ENCODE measurements around the gene PTS.

PTS gene

GRCh38 chr11:112219476-112220232, 6.6 kb upstream of the PTS start:
- 42 to 46% methylated on average over 7 of the region's 7 CpGs for WGBS, 2 experiments
- Histone ChIP-seq H3K4me3 (ENCODE audit: insufficient read depth, low read depth, low read length) (no peak overlapping the region), H3K27ac (ENCODE audit: insufficient read depth, low read depth, low read length, poor library complexity, severe bottlenecking) (no peak overlapping the region), H3K9me3 (ENCODE audit: control insufficient read depth, low read length) (no peaks in the 10 kb centered on the region), H3K36me3 (ENCODE audit: control insufficient read depth, insufficient read depth, low read length) (no peaks in the 10 kb centered on the region), H3K27me3 (ENCODE audit: control insufficient read depth, insufficient read depth, low read length, poor library complexity, severe bottlenecking) (peaks cover 14% of the 10 kb centered on the region), H3K4me1 (ENCODE audit: control insufficient read depth, insufficient read depth, low read length) (no peaks in the 10 kb centered on the region)

GRCh38 chr11:112221274-112221835, 4.9 kb upstream of the PTS start:
- Histone ChIP-seq H3K4me3 (ENCODE audit: insufficient read depth, low read depth, low read length) (no peak overlapping the region), H3K27ac (ENCODE audit: insufficient read depth, low read depth, low read length, poor library complexity, severe bottlenecking) (no peak overlapping the region), H3K27me3 (ENCODE audit: control insufficient read depth, insufficient read depth, low read length, poor library complexity, severe bottlenecking) (peaks cover 14% of the 10 kb centered on the region), H3K9me3 (ENCODE audit: control insufficient read depth, low read length) (no peaks in the 10 kb centered on the region), H3K36me3 (ENCODE audit: control insufficient read depth, insufficient read depth, low read length) (no peaks in the 10 kb centered on the region), H3K4me1 (ENCODE audit: control insufficient read depth, insufficient read depth, low read length) (no peaks in the 10 kb centered on the region)
- 59 to 65% methylated on average over 3 of the region's 3 CpGs for WGBS, 2 experiments

GRCh38 chr11:112222303-112222702, 3.9 kb upstream of the PTS start:
- no peak overlapping the region for H3K4me3 ChIP-seq (ENCODE audit: insufficient read depth, low read depth, low read length)
- no peak overlapping the region for H3K27ac ChIP-seq (ENCODE audit: insufficient read depth, low read depth, low read length, poor library complexity, severe bottlenecking)
- 61 to 63% methylated on average over 4 of the region's 4 CpGs for WGBS, 2 experiments
- H3K27me3 ChIP-seq (ENCODE audit: control insufficient read depth, insufficient read depth, low read length, poor library complexity, severe bottlenecking), result peaks cover 14% of the 10 kb centered on the region
- no peaks in the 10 kb centered on the region for H3K36me3 ChIP-seq (ENCODE audit: control insufficient read depth, insufficient read depth, low read length)
- no peaks in the 10 kb centered on the region for H3K9me3 ChIP-seq (ENCODE audit: control insufficient read depth, low read length)
- H3K4me1 ChIP-seq (ENCODE audit: control insufficient read depth, insufficient read depth, low read length), result peaks cover 3% of the 10 kb centered on the region

- H3K4me3 ChIP-seq (ENCODE audit: insufficient read depth, low read depth, low read length), result no peak overlapping the region
- H3K27me3 ChIP-seq (ENCODE audit: control insufficient read depth, insufficient read depth, low read length, poor library complexity, severe bottlenecking), result peaks cover 14% of the 10 kb centered on the region
- H3K36me3 ChIP-seq (ENCODE audit: control insufficient read depth, insufficient read depth, low read length), result no peaks in the 10 kb centered on the region
- H3K4me1 ChIP-seq (ENCODE audit: control insufficient read depth, insufficient read depth, low read length), result peaks cover 6% of the 10 kb centered on the region
- H3K27ac ChIP-seq (ENCODE audit: insufficient read depth, low read depth, low read length, poor library complexity, severe bottlenecking), result no peak overlapping the region
- H3K9me3 ChIP-seq (ENCODE audit: control insufficient read depth, low read length), result no peaks in the 10 kb centered on the region
- 83% methylated on average over 1 of the region's 1 CpG for WGBS, 2 experiments
Observed at GRCh38 chr11:112223121-112223520, 3.1 kb upstream of the PTS start.

- H3K4me3 ChIP-seq (ENCODE audit: insufficient read depth, low read depth, low read length), result no peak overlapping the region
- H3K9me3 ChIP-seq (ENCODE audit: control insufficient read depth, low read length), result no peaks in the 10 kb centered on the region
- no peaks in the 10 kb centered on the region for H3K36me3 ChIP-seq (ENCODE audit: control insufficient read depth, insufficient read depth, low read length)
- H3K4me1 ChIP-seq (ENCODE audit: control insufficient read depth, insufficient read depth, low read length), result peaks cover 6% of the 10 kb centered on the region
- H3K27me3 ChIP-seq (ENCODE audit: control insufficient read depth, insufficient read depth, low read length, poor library complexity, severe bottlenecking), result peaks cover 14% of the 10 kb centered on the region
- H3K27ac ChIP-seq (ENCODE audit: insufficient read depth, low read depth, low read length, poor library complexity, severe bottlenecking), result no peak overlapping the region
- WGBS, 2 experiments, result 75 to 83% methylated on average over 4 to 5 of the region's 5 CpGs
Observed at GRCh38 chr11:112223754-112224532, 2.3 kb upstream of the PTS start.

GRCh38 chr11:112225753-112226061, 521 bp upstream of the PTS start:
- Histone ChIP-seq H3K27ac (ENCODE audit: insufficient read depth, low read depth, low read length, poor library complexity, severe bottlenecking) (no peak overlapping the region), H3K9me3 (ENCODE audit: control insufficient read depth, low read length) (no peaks in the 10 kb centered on the region), H3K27me3 (ENCODE audit: control insufficient read depth, insufficient read depth, low read length, poor library complexity, severe bottlenecking) (peaks cover 14% of the 10 kb centered on the region), H3K36me3 (ENCODE audit: control insufficient read depth, insufficient read depth, low read length) (peaks cover 12% of the 10 kb centered on the region), H3K4me1 (ENCODE audit: control insufficient read depth, insufficient read depth, low read length) (peaks cover 6% of the 10 kb centered on the region), H3K4me3 (ENCODE audit: insufficient read depth, low read depth, low read length) (peak overlapping the region; percentile 81)
- 55 to 60% methylated on average over 6 of the region's 8 CpGs for WGBS, 2 experiments

- H3K27ac ChIP-seq (ENCODE audit: insufficient read depth, low read depth, low read length, poor library complexity, severe bottlenecking), result no peak overlapping the region
- 10 to 12% methylated on average over 16 of the region's 16 CpGs for WGBS, 2 experiments
- no peaks in the 10 kb centered on the region for H3K9me3 ChIP-seq (ENCODE audit: control insufficient read depth, low read length)
- H3K27me3 ChIP-seq (ENCODE audit: control insufficient read depth, insufficient read depth, low read length, poor library complexity, severe bottlenecking), result peaks cover 14% of the 10 kb centered on the region
- H3K36me3 ChIP-seq (ENCODE audit: control insufficient read depth, insufficient read depth, low read length), result peaks cover 12% of the 10 kb centered on the region
- peak overlapping the region; percentile 81 for H3K4me3 ChIP-seq (ENCODE audit: insufficient read depth, low read depth, low read length)
- peaks cover 6% of the 10 kb centered on the region for H3K4me1 ChIP-seq (ENCODE audit: control insufficient read depth, insufficient read depth, low read length)
Observed at GRCh38 chr11:112226831-112227401, 688 bp downstream of the PTS start.

GRCh38 chr11:112227471-112227870, 1.2 kb downstream of the PTS start:
- peaks cover 12% of the 10 kb centered on the region for H3K36me3 ChIP-seq (ENCODE audit: control insufficient read depth, insufficient read depth, low read length)
- no peaks in the 10 kb centered on the region for H3K9me3 ChIP-seq (ENCODE audit: control insufficient read depth, low read length)
- peak overlapping the region; percentile 81 for H3K4me3 ChIP-seq (ENCODE audit: insufficient read depth, low read depth, low read length)
- H3K4me1 ChIP-seq (ENCODE audit: control insufficient read depth, insufficient read depth, low read length), result peaks cover 6% of the 10 kb centered on the region
- H3K27me3 ChIP-seq (ENCODE audit: control insufficient read depth, insufficient read depth, low read length, poor library complexity, severe bottlenecking), result peaks cover 12% of the 10 kb centered on the region
- H3K27ac ChIP-seq (ENCODE audit: insufficient read depth, low read depth, low read length, poor library complexity, severe bottlenecking), result no peak overlapping the region
- whole genome bisulfite sequencing, 2 experiments, result 68% methylated on average over 4 of the region's 4 CpGs

- Histone ChIP-seq H3K27ac (ENCODE audit: insufficient read depth, low read depth, low read length, poor library complexity, severe bottlenecking) (no peak overlapping the region), H3K36me3 (ENCODE audit: control insufficient read depth, insufficient read depth, low read length) (peaks cover 12% of the 10 kb centered on the region), H3K4me1 (ENCODE audit: control insufficient read depth, insufficient read depth, low read length) (peaks cover 6% of the 10 kb centered on the region), H3K4me3 (ENCODE audit: insufficient read depth, low read depth, low read length) (no peak overlapping the region), H3K27me3 (ENCODE audit: control insufficient read depth, insufficient read depth, low read length, poor library complexity, severe bottlenecking) (peaks cover 5% of the 10 kb centered on the region), H3K9me3 (ENCODE audit: control insufficient read depth, low read length) (no peaks in the 10 kb centered on the region)
- 94 to 98% methylated on average over 2 of the region's 2 CpGs for WGBS, 2 experiments
Observed at GRCh38 chr11:112228706-112229105, 2.5 kb downstream of the PTS start.

GRCh38 chr11:112229159-112229558, 2.9 kb downstream of the PTS start:
- WGBS, 2 experiments, result 96 to 97% methylated on average over 7 of the region's 7 CpGs

More at GRCh38 chr11:112229159-112229558, 2.9 kb downstream of the PTS start:
- no peaks in the 10 kb centered on the region for H3K9me3 ChIP-seq (ENCODE audit: control insufficient read depth, low read length)
- peaks cover under 1% of the 10 kb centered on the region for H3K27me3 ChIP-seq (ENCODE audit: control insufficient read depth, insufficient read depth, low read length, poor library complexity, severe bottlenecking)
- H3K4me1 ChIP-seq (ENCODE audit: control insufficient read depth, insufficient read depth, low read length), result peaks cover 6% of the 10 kb centered on the region
- no peak overlapping the region for H3K4me3 ChIP-seq (ENCODE audit: insufficient read depth, low read depth, low read length)
- H3K36me3 ChIP-seq (ENCODE audit: control insufficient read depth, insufficient read depth, low read length), result peaks cover 12% of the 10 kb centered on the region
- no peak overlapping the region for H3K27ac ChIP-seq (ENCODE audit: insufficient read depth, low read depth, low read length, poor library complexity, severe bottlenecking)

Measured in ectodermal cell (in vitro differentiated cells).